AG08395 (cell line): Measurements from ENCODE around the gene FTCDNL1.

Experiments used
- DNase-seq: peaks from one replicate; pipeline ENCODE4 v3.0.0; 2012; ENCODE audit warnings: mixed read lengths, low spot score

Gene FTCDNL1

GRCh38 chr2:199742884-199743283, 108.1 kb downstream of the FTCDNL1 start:
- DNase-seq: no peak

- DNase-seq: no peak
These were observed 110.9 kb downstream of the FTCDNL1 start for GRCh38 chr2:199740111-199740428.

GRCh38 chr2:199739413-199740110, 111.4 kb downstream of the FTCDNL1 start:
- DNase-seq: peak; percentile 59

- DNase-seq: peak; percentile 37
These were observed 112.1 kb downstream of the FTCDNL1 start for GRCh38 chr2:199738727-199739412.

- no peak for DNase-seq
These were observed 116.3 kb downstream of the FTCDNL1 start for GRCh38 chr2:199734651-199735050.

- DNase-seq: no peak
These were observed 117.0 kb downstream of the FTCDNL1 start for GRCh38 chr2:199734011-199734410.

- DNase-seq: no peak
These were observed 123.2 kb downstream of the FTCDNL1 start for GRCh38 chr2:199727801-199728200.

GRCh38 chr2:199727306-199727705, 123.7 kb downstream of the FTCDNL1 start:
- no peak for DNase-seq

GRCh38 chr2:199718074-199718473, 132.9 kb downstream of the FTCDNL1 start:
- no peak for DNase-seq

GRCh38 chr2:199717587-199717907, 133.4 kb downstream of the FTCDNL1 start:
- no peak for DNase-seq

GRCh38 chr2:199716807-199717586, 134.0 kb downstream of the FTCDNL1 start:
- DNase-seq: no peak

GRCh38 chr2:199713746-199714145, 137.2 kb downstream of the FTCDNL1 start:
- DNase-seq: no peak

GRCh38 chr2:199710551-199710950, 140.4 kb downstream of the FTCDNL1 start:
- no peak for DNase-seq
